ENCODE results near the gene UBE2S.

Gene UBE2S

GRCh38 chr19:55362174-55362989 lies 45.2 kb downstream of the UBE2S start:
- no peak for DNase-seq (ENCODE audit: low spot score)

DNA sequence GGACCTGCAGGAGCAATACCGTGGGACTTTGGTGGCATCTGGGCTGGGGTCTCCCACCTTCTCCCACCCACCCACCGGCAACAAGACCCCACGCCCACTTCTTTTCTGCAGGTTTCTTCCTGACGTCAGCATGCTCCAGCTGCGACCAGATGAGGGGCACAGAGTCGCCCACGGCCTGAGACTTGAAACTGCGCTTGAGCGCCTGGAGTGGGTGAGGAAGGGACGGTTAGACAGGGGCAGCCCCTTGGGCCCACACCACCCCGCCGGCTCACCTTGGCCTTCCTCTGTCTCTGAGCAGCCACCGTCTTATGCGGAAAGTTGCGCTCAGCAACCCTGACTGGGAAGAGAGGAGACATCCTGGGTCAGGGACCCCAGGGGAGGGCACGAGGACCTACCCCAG lies 46.7 kb downstream of the UBE2S start:
- DNase-seq (ENCODE audit: low spot score), result no peak

DNA sequence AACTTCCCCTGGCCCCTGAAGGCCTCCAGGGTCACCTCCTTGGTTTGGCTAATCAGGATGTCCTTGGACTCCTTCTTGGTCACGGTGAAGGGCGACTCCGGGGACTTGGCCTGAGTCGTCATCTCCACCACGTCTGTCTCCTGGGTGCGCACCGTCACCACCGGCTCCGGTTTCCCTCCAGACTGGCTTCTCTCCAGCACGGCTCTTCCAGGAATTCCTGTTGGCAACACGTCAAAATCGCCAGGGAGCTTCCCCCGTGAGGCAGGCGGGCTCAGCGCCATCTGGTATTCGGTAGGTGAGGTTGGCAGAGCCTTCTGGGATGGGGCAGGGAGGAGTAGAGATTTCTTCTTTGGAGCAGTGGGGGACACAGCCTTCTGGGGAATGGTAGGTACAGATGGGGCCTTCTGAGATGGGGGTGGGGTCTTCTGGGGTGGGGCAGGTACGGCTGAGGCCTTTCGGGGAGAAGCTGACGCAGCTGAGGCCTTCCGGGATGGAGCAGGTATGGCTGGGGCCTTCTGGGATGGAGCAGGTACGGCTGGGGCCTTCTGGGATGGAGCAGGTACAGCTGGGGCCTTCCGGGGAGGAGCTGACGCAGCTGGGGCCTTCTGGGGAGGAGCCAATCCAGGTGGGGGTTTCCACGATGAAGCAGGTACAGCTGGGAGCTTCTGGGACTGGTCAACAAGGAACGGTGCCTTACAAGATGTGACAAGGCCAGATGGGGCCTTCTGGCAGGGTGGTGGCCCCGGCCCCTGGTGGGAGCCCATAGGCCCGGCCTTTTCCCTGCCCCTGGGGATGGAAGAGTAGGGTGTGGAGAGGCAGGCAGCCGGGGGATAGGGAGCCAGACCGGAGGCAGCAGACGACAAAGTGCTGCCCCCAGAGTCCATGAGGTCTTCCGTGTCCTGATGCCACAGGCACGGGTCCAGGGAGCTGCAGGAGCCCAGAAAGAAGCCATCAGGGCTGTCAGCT lies 48.4 kb downstream of the UBE2S start:
- no peak for DNase-seq (ENCODE audit: low spot score)

DNA sequence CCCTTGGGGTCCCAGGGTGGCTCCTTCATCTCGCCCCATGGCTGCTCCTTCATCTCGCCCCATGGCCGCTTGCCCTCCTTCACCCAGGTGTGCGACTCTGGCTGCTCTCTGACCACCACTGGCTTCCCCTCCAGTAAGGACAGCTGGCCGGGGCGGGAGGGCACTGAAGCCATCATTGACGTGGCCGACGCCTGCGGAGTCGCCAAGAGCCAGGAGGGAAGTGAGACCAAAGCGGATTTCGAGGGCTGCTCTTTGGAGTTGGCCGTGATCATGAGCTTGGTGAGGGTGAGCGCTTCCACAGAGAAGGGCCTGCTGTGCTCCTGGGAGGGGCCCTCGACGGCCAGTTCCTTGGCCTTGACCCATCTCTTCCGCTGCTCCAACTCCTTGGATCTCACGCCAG lies 49.1 kb downstream of the UBE2S start:
- DNase-seq (ENCODE audit: low spot score), result no peak

GRCh38 chr19:55355213-55355821 lies 52.3 kb downstream of the UBE2S start:
- DNase-seq (ENCODE audit: low spot score), result no peak

DNA sequence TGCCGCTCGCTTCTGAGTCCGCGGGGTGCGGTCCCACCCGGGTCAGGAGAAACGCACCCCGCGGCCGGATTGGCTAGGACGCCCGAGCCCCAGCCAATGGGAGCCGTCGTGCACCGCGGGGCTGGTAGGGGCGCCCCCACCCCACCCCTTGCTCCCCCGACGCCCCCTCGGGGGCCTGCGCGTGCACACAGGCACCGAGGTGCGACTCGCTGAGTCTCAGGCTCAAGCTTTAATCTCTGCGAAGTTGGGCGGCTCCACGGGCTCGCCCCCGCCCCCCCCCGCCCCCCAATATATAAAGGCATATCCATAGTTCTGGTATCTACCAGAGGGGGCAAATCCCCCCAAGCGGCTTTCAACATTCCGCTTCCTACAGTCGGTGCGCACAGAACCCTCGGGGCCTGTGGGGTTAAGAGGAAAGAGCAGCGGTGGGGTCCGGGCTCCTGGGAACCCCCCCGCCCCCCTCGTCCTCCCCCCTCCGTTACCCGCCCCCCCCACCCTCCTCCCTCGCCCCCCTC lies 52.8 kb downstream of the UBE2S start, which contains the start of gene COX6B2:
Gene COX6B2 (minus strand): TSS at position 22 of the 515 bp plus-strand sequence. CDS start 198 bp downstream, outside the sequence.
- DNase-seq (ENCODE audit: low spot score), result no peak

DNA sequence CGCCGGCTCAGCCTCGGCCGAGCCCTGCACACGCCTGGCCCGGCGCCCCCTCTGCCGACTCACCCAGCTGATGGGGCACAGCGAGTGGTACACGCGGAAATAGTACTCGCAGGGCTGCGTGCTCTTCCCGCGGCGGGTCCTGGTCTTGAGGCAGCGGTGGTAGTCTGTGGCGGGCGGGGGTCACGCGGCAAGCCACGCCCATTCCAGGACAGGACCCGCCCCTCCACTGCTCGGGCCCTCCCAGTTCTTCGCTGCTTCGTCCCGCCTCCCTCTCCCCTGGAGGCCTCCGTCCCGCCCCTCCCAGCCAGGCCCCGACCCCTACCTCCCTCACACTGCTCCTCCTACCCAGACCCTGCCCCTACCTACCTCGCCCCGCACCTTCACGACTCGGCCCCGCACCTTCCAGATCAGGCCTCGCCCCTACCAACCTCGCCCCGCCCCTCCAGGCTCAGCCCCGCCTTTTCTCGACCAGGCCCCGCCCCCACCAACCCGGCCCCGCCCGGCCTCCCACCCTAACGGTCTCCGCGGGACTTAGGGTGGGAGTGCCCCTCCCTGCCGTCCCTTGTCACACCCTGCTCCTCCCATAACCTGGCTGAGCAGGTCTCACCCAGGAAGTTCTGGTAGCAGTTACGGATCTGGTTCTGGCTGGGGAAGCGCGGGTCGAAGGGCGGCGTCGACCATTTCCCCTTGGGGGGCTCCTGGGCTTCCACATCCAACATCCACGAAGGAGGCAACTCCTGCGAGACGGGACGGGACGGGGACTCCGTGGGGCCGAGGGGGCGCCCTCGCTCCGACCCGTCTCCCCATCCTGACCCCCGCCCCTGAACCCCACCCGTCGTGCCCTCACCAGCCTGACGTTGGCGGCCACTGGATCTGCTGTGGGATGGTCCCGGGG lies 53.5 kb downstream of the UBE2S start:
- DNase-seq (ENCODE audit: low spot score), result peak; percentile 73

DNA sequence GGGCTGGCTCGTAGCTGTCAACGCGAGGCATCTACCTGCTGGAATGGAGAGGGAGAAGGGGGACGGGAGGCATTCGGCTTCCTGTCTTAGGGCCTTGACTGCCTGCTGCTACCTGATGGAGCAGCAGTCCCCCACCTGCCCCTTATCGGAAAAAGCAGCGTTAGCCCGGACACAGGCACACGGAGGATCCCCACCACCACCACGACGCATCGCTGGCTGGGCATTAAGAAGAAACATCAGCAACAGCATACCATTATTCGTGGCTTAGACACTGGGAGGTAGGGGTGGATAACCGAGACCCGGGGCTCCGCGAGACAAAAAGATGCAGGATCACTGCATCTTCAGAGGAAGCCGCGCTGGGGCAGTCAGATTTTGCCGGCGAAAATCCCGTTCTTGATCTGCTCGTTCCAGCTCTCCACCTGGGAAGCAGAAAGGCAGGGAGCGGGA lies 54.2 kb downstream of the UBE2S start:
- no peak for DNase-seq (ENCODE audit: low spot score)

DNA sequence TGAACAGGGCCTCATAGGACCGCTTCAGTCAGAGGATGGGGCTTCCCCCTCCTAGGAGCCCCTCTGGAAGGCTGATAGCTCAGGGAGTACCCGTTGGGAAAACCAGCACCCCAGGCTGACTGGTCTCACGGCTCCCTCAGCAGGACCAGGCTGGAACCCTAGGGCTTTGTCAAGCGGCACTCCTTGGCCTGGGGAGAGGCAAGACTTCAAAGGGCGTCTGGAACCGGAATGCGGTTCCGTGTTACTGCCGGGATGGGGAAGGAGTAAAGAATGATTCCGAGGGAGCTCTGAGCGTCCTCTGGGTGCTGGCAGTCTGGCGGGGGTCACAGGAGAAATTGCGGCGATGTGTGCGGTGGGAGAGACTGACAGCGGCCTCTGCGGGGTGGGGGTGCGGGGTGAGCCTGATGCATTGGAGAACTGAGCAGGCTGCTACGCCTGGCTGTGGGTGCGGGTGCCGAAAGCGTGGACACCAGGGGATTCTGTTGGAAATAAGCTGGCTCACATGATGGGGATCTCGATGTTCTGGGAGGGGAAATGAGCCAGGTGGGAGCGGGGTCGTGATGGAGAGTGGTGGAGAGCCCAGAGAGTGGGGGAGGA lies 54.9 kb downstream of the UBE2S start:
- no peak for DNase-seq (ENCODE audit: low spot score)

DNA sequence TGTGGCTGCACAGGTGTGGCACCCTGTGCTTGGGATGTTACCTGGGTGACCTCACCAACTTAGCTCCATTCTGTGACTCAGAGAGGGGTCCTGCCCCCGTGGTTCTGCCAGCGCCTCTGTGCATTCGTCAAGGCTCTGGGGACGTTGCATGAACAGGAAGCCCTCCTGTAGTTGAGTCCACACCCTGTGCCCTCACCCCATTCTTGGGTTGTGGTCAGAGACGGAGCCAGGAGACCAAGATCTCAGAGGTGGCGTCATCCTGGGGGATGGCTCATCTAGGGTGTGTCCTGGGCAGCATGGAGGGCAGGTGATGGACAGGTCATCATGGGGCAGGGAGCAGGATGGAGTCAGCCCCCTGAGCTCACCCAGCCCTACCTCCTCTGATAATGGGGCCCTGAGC lies 55.5 kb downstream of the UBE2S start:
- peak; percentile 67 for DNase-seq (ENCODE audit: low spot score)

DNA sequence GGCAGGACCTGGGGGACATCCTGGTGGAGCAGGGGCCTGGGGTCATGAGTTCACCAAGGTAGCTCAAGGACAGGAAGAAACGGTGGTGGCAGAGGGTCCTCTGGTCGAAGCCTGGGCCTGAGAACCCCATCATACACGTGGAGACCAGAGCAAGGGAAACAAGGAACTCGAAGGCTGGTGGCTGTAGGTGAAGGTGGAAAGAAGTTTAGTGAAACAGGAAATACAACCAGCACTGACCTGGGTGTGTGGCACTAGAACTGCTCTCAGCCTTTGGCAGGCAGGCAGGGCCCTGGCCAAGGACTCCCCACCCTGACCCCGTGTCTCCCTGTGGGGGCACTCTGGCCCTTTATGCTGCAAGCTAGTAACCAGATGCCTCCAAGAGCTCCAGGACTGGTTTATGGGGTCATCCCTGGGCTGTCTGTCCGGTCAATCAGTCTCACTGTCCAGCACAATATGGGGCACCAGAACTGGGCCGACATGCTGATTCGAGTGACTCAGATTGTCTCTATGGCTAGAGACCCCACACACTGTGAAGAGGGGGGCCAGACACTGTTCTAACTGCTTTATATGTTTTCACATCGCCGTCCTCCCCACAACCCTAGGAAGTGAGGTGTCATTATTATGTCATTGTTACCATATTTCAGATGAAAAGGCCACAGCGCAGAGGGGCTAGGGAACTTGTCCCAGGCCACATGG lies 56.8 kb downstream of the UBE2S start:
- no peak for DNase-seq (ENCODE audit: low spot score)
